IMR-90 (cell line): ENCODE results near the gene SLC19A1. TPM values are rescaled to one million over a fixed set of nuclear protein-coding genes. Genes with fewer than 3 reads are reported as not detected.

ENCODE experiments used
- ATAC-seq: fragments of 200-7000 bp; cut with Tn5 transposase; 2 replicates; pipeline ENCODE4 v1.9.1; 2020; ENCODE audit warnings: low read depth, mild to moderate bottlenecking, moderate library complexity
- BruUV-seq: library from RNA; stranded (reverse); fragments of 400-500 nt; replicated peaks from 2 replicates; lab custom pipeline; 2021; lab: Mats Ljungman, UMichigan
- CTCF ChIA-PET: fragments of 300-600 bp; formaldehyde crosslinking; extraction: SDS; loops from one replicate; lab custom pipeline; 2021; ENCODE audit warnings: antibody characterized with exemption; lab: Yijun Ruan, JAX
- POLR2A ChIA-PET: fragments of 300-600 bp; sonication (Branson Sonifier 250); formaldehyde crosslinking; loops from one replicate; lab custom pipeline; 2022; ENCODE audit warnings: antibody characterized with exemption; ENCODE audit not compliant: unreplicated experiment; lab: Charles Lee
- DNase-seq: peaks from one replicate; pipeline ENCODE4 v3.0.0; 2013
- H2AFZ ChIP-seq: replicated peaks from 2 replicates; pipeline ENCODE3; 2013; ENCODE audit warnings: low read length, mild to moderate bottlenecking; ENCODE audit not compliant: poor library complexity
- H2AK5ac ChIP-seq: 2 replicates; pipeline ENCODE4 v1.6.1; 2013; ENCODE audit warnings: low read depth, low read length, inconsistent platforms
- H2AK9ac ChIP-seq: replicated peaks from 2 replicates; pipeline ENCODE3; 2013; ENCODE audit warnings: mild to moderate bottlenecking, low read depth, low read length, moderate library complexity; ENCODE audit not compliant: poor library complexity
- H2BK120ac ChIP-seq: 2 replicates; pipeline ENCODE4 v1.6.1; 2013; ENCODE audit warnings: low read depth, low read length, inconsistent platforms
- H2BK15ac ChIP-seq: 3 replicates; pipeline ENCODE4 v1.6.1; 2013; ENCODE audit warnings: low read depth, low read length, inconsistent platforms
- H2BK20ac ChIP-seq: 2 replicates; pipeline ENCODE4 v1.6.1; 2013; ENCODE audit warnings: low read depth, mild to moderate bottlenecking, inconsistent platforms, low read length, moderate library complexity
- H2BK5ac ChIP-seq: 2 replicates; pipeline ENCODE4 v1.6.1; 2013; ENCODE audit warnings: mild to moderate bottlenecking, low read depth, low read length, inconsistent platforms; ENCODE audit not compliant: poor library complexity, severe bottlenecking
- H3K14ac ChIP-seq: replicated peaks from 2 replicates; pipeline ENCODE4 v1.6.1; 2013; ENCODE audit warnings: low read depth, low read length, inconsistent platforms
- H3K18ac ChIP-seq: 2 replicates; pipeline ENCODE4 v1.6.1; 2013; ENCODE audit warnings: low read depth, low read length, control low read depth
- H3K23ac ChIP-seq: 2 replicates; pipeline ENCODE4 v1.6.1; 2013; ENCODE audit warnings: low read depth, low read length, inconsistent platforms
- H3K27ac ChIP-seq: 2 replicates; pipeline ENCODE4 v1.5.1; 2013; ENCODE audit warnings: mild to moderate bottlenecking, control low read depth, low read length; ENCODE audit not compliant: insufficient read depth
- H3K27me3 ChIP-seq: 2 replicates; pipeline ENCODE4 v1.6.1; 2013; ENCODE audit warnings: low read length; ENCODE audit not compliant: control insufficient read depth, insufficient read depth
- H3K36me3 ChIP-seq: 2 replicates; pipeline ENCODE4 v1.6.1; 2013; ENCODE audit warnings: low read length, mixed read lengths; ENCODE audit not compliant: control insufficient read depth, insufficient read depth
- H3K4ac ChIP-seq: 2 replicates; pipeline ENCODE4 v1.6.1; 2013; ENCODE audit warnings: low read depth, low read length, inconsistent platforms
- H3K4me1 ChIP-seq: 2 replicates; pipeline ENCODE4 v1.6.1; 2013; ENCODE audit warnings: low read length, mixed read lengths; ENCODE audit not compliant: control insufficient read depth, insufficient read depth
- H3K4me2 ChIP-seq: 2 replicates; pipeline ENCODE4 v1.6.1; 2013; ENCODE audit warnings: low read depth, mild to moderate bottlenecking, control low read depth, low read length, moderate library complexity
- H3K4me3 ChIP-seq: 2 replicates; pipeline ENCODE4 v1.5.1; 2013; ENCODE audit warnings: low read depth, mild to moderate bottlenecking, control low read depth, low read length, moderate library complexity; ENCODE audit not compliant: insufficient read depth
- H3K56ac ChIP-seq: 2 replicates; pipeline ENCODE4 v1.6.1; 2013; ENCODE audit warnings: low read length, inconsistent platforms; ENCODE audit not compliant: insufficient read depth; ENCODE audit errors: extremely low read depth
- H3K79me1 ChIP-seq, 2 experiments: 2 replicates each; pipeline ENCODE4 v1.6.1; 2013; ENCODE audit warnings: low read length in 2 of 2, inconsistent platforms in 1 of 2, low read depth in 1 of 2
- H3K9ac ChIP-seq: 2 replicates; pipeline ENCODE4 v1.6.1; 2013; ENCODE audit warnings: low read depth, low read length, control low read depth
- H3K9me1 ChIP-seq: 2 replicates; pipeline ENCODE4 v1.6.1; 2013; ENCODE audit warnings: low read length, inconsistent platforms; ENCODE audit not compliant: insufficient read depth
- H3K9me3 ChIP-seq: 2 replicates; pipeline ENCODE4 v1.6.1; 2013; ENCODE audit warnings: low read length; ENCODE audit not compliant: control insufficient read depth, insufficient read depth
- H4K20me1 ChIP-seq: 2 replicates; pipeline ENCODE4 v1.6.1; 2013; ENCODE audit warnings: low read length, inconsistent platforms; ENCODE audit not compliant: insufficient read depth
- H4K5ac ChIP-seq: 2 replicates; pipeline ENCODE4 v1.6.1; 2013; ENCODE audit warnings: mild to moderate bottlenecking, low read depth, low read length, control low read depth
- H4K8ac ChIP-seq, 2 experiments: 2 replicates each; pipeline ENCODE4 v1.6.1; 2013; ENCODE audit warnings: low read depth in 2 of 2, low read length in 2 of 2, control low read depth in 1 of 2, inconsistent platforms in 1 of 2
- H4K91ac ChIP-seq: 2 replicates; pipeline ENCODE4 v1.6.1; 2013; ENCODE audit warnings: low read depth, low read length, inconsistent platforms; ENCODE audit not compliant: insufficient read depth
- RFX5 ChIP-seq: IDR thresholded peaks from 2 replicates; pipeline ENCODE4 v1.8.0; 2012; ENCODE audit warnings: low read depth, mild to moderate bottlenecking, low read length, moderate library complexity
- USF2 ChIP-seq: fragments of 150-350 bp; IDR thresholded peaks from 2 replicates; pipeline ENCODE4 v1.6.1; 2017; ENCODE audit warnings: mild to moderate bottlenecking, antibody characterized with exemption, low read length, low read depth
- WGBS, 2 experiments: methylation state at CpG; one replicate each; pipeline versions ENCODE4 v1.1.5 to v1.1.7; 2013; ENCODE audit warnings: missing lambda C conversion rate in 2 of 2; ENCODE audit not compliant: insufficient read length in 1 of 2; ENCODE audit errors: extremely low coverage in 2 of 2; 5-methylcytosine and 5-hydroxymethylcytosine counted together
- dilution Hi-C: fragments of 300-500 bp; cut with HindIII; formaldehyde crosslinking; loops from one replicate; pipeline ENCODE4 v1.14.3; 2018; ENCODE audit warnings: low sequenced_read_pairs; ENCODE audit not compliant: unreplicated experiment
- in situ Hi-C: fragments of 300-500 bp; cut with MboI; formaldehyde crosslinking; loops from 3 replicates; pipeline ENCODE4 v1.14.3; 2019; ENCODE audit warnings: low sequenced_read_pairs, inconsistent platforms, mixed read lengths
- intact Hi-C: fragments of 100-400 bp; cut with micrococcal nuclease; formaldehyde crosslinking; loops from 2 replicates; pipeline ENCODE4 v1.10.0; 2022
- polyA plus RNA-seq, 3 experiments: library from polyadenylated mRNA; depleted of rRNA; stranded (reverse); fragments of >200 nt; gene quantifications; 2 replicates each; pipeline ENCODE4 v1.2.3, GENCODE V29; 2012; ENCODE audit warnings: low replicate concordance in 1 of 3
- total RNA-seq: library from RNA; depleted of rRNA; stranded (reverse); fragments of >200 nt; gene quantifications from 2 replicates; pipeline ENCODE4 v1.2.3, GENCODE V29; 2012

SLC19A1 gene
- total and polyA plus RNA-seq, 2 of the 4 experiments (the other 2 are of a cell fraction), result 2.2 to 16.2 TPM

- Histone ChIP-seq H2AFZ (no peak overlapping the region), H2BK120ac (no peak overlapping the region), H3K23ac (no peak overlapping the region), H2BK5ac (no peak overlapping the region), H4K91ac (no peak overlapping the region), H3K9ac (no peak overlapping the region), H2BK15ac (no peak overlapping the region), H3K79me1 (peaks cover 15 to 29% of the 10 kb centered on the region in 2 experiments), H4K5ac (no peak overlapping the region), H3K18ac (no peak overlapping the region), H3K36me3 (peaks cover 6% of the 10 kb centered on the region), H3K4me1 (peaks cover 6% of the 10 kb centered on the region), H3K27me3 (no peaks in the 10 kb centered on the region), H2AK5ac (no peak overlapping the region), H3K9me3 (no peaks in the 10 kb centered on the region), H3K4me2 (no peak overlapping the region), H2BK20ac (no peak overlapping the region), H3K56ac (no peak overlapping the region), H3K4ac (no peak overlapping the region), H4K20me1 (peaks cover 13% of the 10 kb centered on the region; the same call in 1 of the 2 replicates), H2AK9ac (peak overlapping the region; percentile 82), H3K4me3 (no peak overlapping the region), H4K8ac (no peak overlapping the region), H3K14ac (no peak overlapping the region), H3K27ac (no peak overlapping the region), H3K9me1 (0 out of 2 replicates have a peak, but pooled peaks cover 5% of the 10 kb centered on the region)
- DNase-seq (no peak), ATAC-seq (no peak)
- no TSS peak for BruUV-seq
- dilution Hi-C loops, result no loop called here
- TF ChIP-seq RFX5, result no peak
- TF ChIP-seq USF2, result no peak
- WGBS, 2 experiments, result 91% methylated on average over 18 of the region's 31 CpGs; no CpG with 5 or more reads in 1 of the 2 experiments
- intact Hi-C loops, result no loop called here
- CTCF ChIA-PET, result no interaction called here
- POLR2A ChIA-PET, result no interaction called here
- in situ Hi-C loops, result no loop called here
Measured at GRCh38 chr21:45536301-45537081, 5.7 kb downstream of the SLC19A1 start.
